HepG2 (cell line): ENCODE measurements around the gene PSMB10. TPM values are rescaled to one million over a fixed set of nuclear protein-coding genes. Genes with fewer than 3 reads are reported as not detected.

Source experiments
- ATAC-seq: fragments of 200-7000 bp; cut with Tn5 transposase; 3 replicates; pipeline ENCODE4 v1.9.1; 2020; ENCODE audit warnings: mild to moderate bottlenecking, moderate library complexity
- BruUV-seq: library from RNA; stranded (reverse); fragments of 400-500 nt; replicated peaks from 2 replicates; lab custom pipeline; 2021; lab: Mats Ljungman, UMichigan
- CTCF ChIA-PET: fragments of 300-600 bp; formaldehyde crosslinking; extraction: SDS; loops from one replicate; lab custom pipeline; 2021; ENCODE audit warnings: low total read pairs, inconsistent platforms, low intra/inter-chr PET ratio; lab: Yijun Ruan, JAX
- POLR2A ChIA-PET: fragments of 350-600 bp; sonication (Branson Sonifier 250); formaldehyde crosslinking; loops from one replicate; lab custom pipeline; 2020; ENCODE audit warnings: antibody characterized with exemption, inconsistent platforms; lab: Yijun Ruan, JAX
- DNase-seq: peaks from one replicate; pipeline ENCODE4 v3.0.0-alpha.2; 2015; ENCODE audit warnings: low spot score
- FAIRE-seq: peaks from 3 replicates; lab custom pipeline; 2011; peaks lifted over from hg19 to GRCh38; lab: Jason Lieb, UNC
- H2AFZ ChIP-seq: one replicate; pipeline ENCODE4 v1.6.1; 2011; ENCODE audit warnings: low read length, inconsistent platforms
- H3K27ac ChIP-seq: fragments of 300-600 bp; 3 replicates; pipeline ENCODE4 v1.8.0; 2011; ENCODE audit warnings: mixed run types, mild to moderate bottlenecking, mixed read lengths, low read length, inconsistent platforms; ENCODE audit not compliant: insufficient read depth; ENCODE audit errors: extremely low read length
- H3K27me3 ChIP-seq, 2 experiments: fragments of 200-600 bp in 1 of 2; 2 replicates in 1 of 2; 3 replicates in 1 of 2; pipeline versions ENCODE4 v1.6.0 to v1.8.0; 2011; ENCODE audit warnings: low read length in 2 of 2, mild to moderate bottlenecking in 2 of 2, moderate library complexity in 2 of 2, inconsistent platforms in 1 of 2; ENCODE audit not compliant: insufficient read depth in 2 of 2, control insufficient read depth in 1 of 2
- H3K36me3 ChIP-seq, 2 experiments: fragments of 200-600 bp in 1 of 2; replicated peaks in 1 of 2; 2 replicates in 1 of 2; 3 replicates in 1 of 2; pipeline versions ENCODE4 v1.5.1 to v1.8.0; 2011; ENCODE audit warnings: low read length in 2 of 2, inconsistent platforms in 1 of 2; ENCODE audit not compliant: insufficient read depth in 2 of 2, control insufficient read depth in 1 of 2
- H3K4me1 ChIP-seq: 2 replicates; pipeline ENCODE4 v1.5.1; 2012; ENCODE audit warnings: low read length, inconsistent platforms; ENCODE audit not compliant: insufficient read depth
- H3K4me2 ChIP-seq: 2 replicates; pipeline ENCODE4 v1.6.0; 2011; ENCODE audit warnings: low read depth, low read length, inconsistent platforms
- H3K4me3 ChIP-seq, 3 experiments: fragments of 200-600 bp in 1 of 3; sonication (generic), shearing (Covaris generic) in 1 of 3; replicated peaks in 1 of 3; 2 replicates each; pipeline ENCODE4 v1.5.1; 2011 to 2016; ENCODE audit warnings: low read length in 3 of 3, inconsistent platforms in 2 of 3, low read depth in 2 of 3, mild to moderate bottlenecking in 2 of 3, control low read depth in 1 of 3, mixed read lengths in 1 of 3; ENCODE audit not compliant: insufficient read depth in 1 of 3
- H3K79me2 ChIP-seq: one replicate; pipeline ENCODE4 v1.6.1; 2011; ENCODE audit warnings: low read length, inconsistent platforms; ENCODE audit not compliant: insufficient read depth
- H3K9ac ChIP-seq: 2 replicates; pipeline ENCODE4 v1.6.0; 2011; ENCODE audit warnings: mild to moderate bottlenecking, low read depth, low read length, inconsistent platforms; ENCODE audit not compliant: insufficient read depth
- H3K9me3 ChIP-seq: 2 replicates; pipeline ENCODE4 v1.5.1; 2012; ENCODE audit warnings: mild to moderate bottlenecking, low read length
- H4K20me1 ChIP-seq: 2 replicates; pipeline ENCODE4 v1.6.0; 2011; ENCODE audit warnings: inconsistent platforms, mild to moderate bottlenecking, low read length, moderate library complexity; ENCODE audit not compliant: insufficient read depth
- DNMT3B ChIP-seq: conservative IDR thresholded peaks from 2 replicates; pipeline ENCODE4 v1.6.1; 2016; ENCODE audit warnings: missing biosample characterization, control low read depth
- FOXC1 ChIP-seq: sonication (generic); formaldehyde crosslinking; IDR thresholded peaks from 2 replicates; pipeline ENCODE4 v1.8.0; 2022; ENCODE audit warnings: mild to moderate bottlenecking, missing genetic modification reagents, borderline replicate concordance
- KMT2A ChIP-seq: sonication (generic); formaldehyde crosslinking; IDR thresholded peaks from 2 replicates; pipeline ENCODE4 v1.4.0; 2020; ENCODE audit warnings: missing genetic modification reagents
- MEF2D ChIP-seq: sonication (generic); formaldehyde crosslinking; IDR thresholded peaks from 2 replicates; pipeline ENCODE4 v1.5.1; 2020; ENCODE audit warnings: mild to moderate bottlenecking, missing genetic modification reagents
- MEIS1 ChIP-seq: sonication (generic); formaldehyde crosslinking; IDR thresholded peaks from 2 replicates; pipeline ENCODE4 v1.9.0; 2021; ENCODE audit warnings: mild to moderate bottlenecking, missing genetic modification reagents, moderate library complexity, borderline replicate concordance
- ONECUT2 ChIP-seq: sonication (generic); formaldehyde crosslinking; IDR thresholded peaks from 2 replicates; pipeline ENCODE4 v1.4.0; 2020; ENCODE audit warnings: missing genetic modification reagents
- PAX8 ChIP-seq: sonication (generic); formaldehyde crosslinking; IDR thresholded peaks from 2 replicates; pipeline ENCODE4 v1.8.0; 2022; ENCODE audit warnings: mild to moderate bottlenecking, missing genetic modification reagents, borderline replicate concordance
- RAD21 ChIP-seq: fragments of 450-650 bp; formaldehyde crosslinking; IDR thresholded peaks from 2 replicates; pipeline ENCODE4 v1.5.0; 2020; ENCODE audit warnings: mild to moderate bottlenecking
- SIX4 ChIP-seq: sonication (generic); formaldehyde crosslinking; IDR thresholded peaks from 2 replicates; pipeline ENCODE4 v1.4.0; 2020; ENCODE audit warnings: missing genetic modification reagents
- SMAD1 ChIP-seq: sonication (generic); formaldehyde crosslinking; IDR thresholded peaks from 2 replicates; pipeline ENCODE4 v1.4.0; 2020; ENCODE audit warnings: missing genetic modification reagents, low read depth, mild to moderate bottlenecking, borderline replicate concordance
- ZNF12 ChIP-seq: sonication (generic); formaldehyde crosslinking; IDR thresholded peaks from 2 replicates; pipeline ENCODE4 v1.5.0; 2020; ENCODE audit warnings: missing genetic modification reagents
- ZNF30 ChIP-seq: sonication (generic); formaldehyde crosslinking; IDR thresholded peaks from 2 replicates; pipeline ENCODE4 v1.5.0; 2020; ENCODE audit warnings: mild to moderate bottlenecking, missing genetic modification reagents
- ZNF317 ChIP-seq: sonication (generic); formaldehyde crosslinking; IDR thresholded peaks from 2 replicates; pipeline ENCODE4 v1.5.0; 2020; ENCODE audit warnings: mild to moderate bottlenecking, missing genetic modification reagents
- ZNF430 ChIP-seq: sonication (generic); formaldehyde crosslinking; IDR thresholded peaks from 2 replicates; pipeline ENCODE4 v1.9.0; 2021; ENCODE audit warnings: mild to moderate bottlenecking, missing genetic modification reagents
- ZNF550 ChIP-seq: sonication (generic); formaldehyde crosslinking; IDR thresholded peaks from 2 replicates; pipeline ENCODE4 v1.4.0; 2020; ENCODE audit warnings: mild to moderate bottlenecking, missing genetic modification reagents, borderline replicate concordance
- ZNF737 ChIP-seq: sonication (generic); formaldehyde crosslinking; IDR thresholded peaks from 2 replicates; pipeline ENCODE4 v1.5.0; 2020; ENCODE audit warnings: missing genetic modification reagents, mild to moderate bottlenecking, borderline replicate concordance
- ZNF839 ChIP-seq: sonication (generic); formaldehyde crosslinking; IDR thresholded peaks from 2 replicates; pipeline ENCODE4 v1.4.0; 2020; ENCODE audit warnings: missing genetic modification reagents, mild to moderate bottlenecking, borderline replicate concordance
- WGBS: methylation state at CpG from one replicate; pipeline ENCODE4 v1.1.6; 2017; ENCODE audit warnings: low lambda C conversion rate; 5-methylcytosine and 5-hydroxymethylcytosine counted together
- in situ Hi-C: cut with HindIII; loops from 2 replicates; pipeline ENCODE4 v1.10.0; 2017; ENCODE audit warnings: low pct_unique_long_range_greater_than_20kb; ENCODE audit not compliant: extremely low pct_ligation_motif_present
- intact Hi-C: fragments of 100-400 bp; cut with micrococcal nuclease; formaldehyde crosslinking; loops from one replicate; pipeline ENCODE4 v1.10.0; 2022; ENCODE audit not compliant: unreplicated experiment
- polyA plus RNA-seq, 8 experiments: library from polyadenylated mRNA; depleted of rRNA in 3 of 8; stranded (reverse) in 7 of 8; unstranded in 1 of 8; fragments of >200 nt; fragmentation: Illumina TruSeq in 4 of 8; extraction: Trizol in 4 of 8; gene quantifications; 2 replicates each; pipeline versions ENCODE4 v1.2.1 to v1.2.3, GENCODE V29; 2011 to 2016; ENCODE audit warnings: low read depth in 4 of 8, missing spikeins in 1 of 8, mixed read lengths in 1 of 8; ENCODE audit not compliant: insufficient read depth in 1 of 8
- total RNA-seq, 5 experiments: library from RNA; depleted of rRNA; stranded (reverse); fragments of >200 nt; fragmentation: Illumina TruSeq; extraction: Trizol; gene quantifications; 2 replicates each; pipeline ENCODE4 v1.2.3, GENCODE V29; 2016; ENCODE audit warnings: low read depth in 1 of 5
- TF ChIP-seq, protein P1 (sequence below), 2 experiments: IDR thresholded peaks; 2 replicates each; pipeline ENCODE4 v1.6.1; 2011 to 2012; ENCODE audit warnings: low read length in 2 of 2, borderline replicate concordance in 1 of 2, low read depth in 1 of 2, mild to moderate bottlenecking in 1 of 2, moderate library complexity in 1 of 2
- TF ChIP-seq, protein P2 (sequence below): sonication (generic); formaldehyde crosslinking; IDR thresholded peaks from 2 replicates; pipeline ENCODE4 v1.4.0; 2020; ENCODE audit warnings: missing genetic modification reagents; ENCODE audit errors: not compliant biosample characterization

Gene PSMB10
- total and polyA plus RNA-seq, 2 of the 13 experiments (the other 11 are each of a cell fraction or from before 2014, with no cell fraction given): 12.7 to 65.9 TPM

- CTCF ChIA-PET: interaction anchor here (2.4 kb wide), 1 partner anchor 119 kb away, joined by 6 read pairs; no protein-coding TSS in a partner anchor
- intact Hi-C loops (loop anchor here (1.0 kb wide), 2 partner anchors 8 to 105 kb away; no protein-coding TSS in a partner anchor), in situ Hi-C loops (loop anchor here (10.0 kb wide), 1 partner anchor 271 kb away; the partner anchor contains the start of genes ACD, C16orf86, ENKD1 and PARD6A)
- Histone ChIP-seq H3K9me3 (no peaks in the 10 kb centered on the region), H3K27me3 (no peaks in the 10 kb centered on the region; a peak in 1 of 5 replicates), H3K36me3 (peaks cover 2 to 3% of the 10 kb centered on the region in 2 experiments; a peak in 1 of 5 replicates), H3K79me2 (peaks cover 24% of the 10 kb centered on the region), H2AFZ (no peak overlapping the region), H3K4me1 (peaks cover 30% of the 10 kb centered on the region), H3K9ac (peak overlapping the region; percentile 92), H4K20me1 (peaks cover 4% of the 10 kb centered on the region; the same call in 1 of the 2 replicates), H3K4me3 (peak overlapping the region; percentile 86 to 97 (median 97)), H3K4me2 (peak overlapping the region; percentile 99), H3K27ac (peak overlapping the region; percentile 70)
- FAIRE-seq: peak; percentile 88
- POLR2A ChIA-PET: interaction anchor here (0.6 to 4.6 kb wide), 39 partner anchors 8 to 455 kb away, joined by 3 to 40 read pairs (median 4); partner anchors contain the start of genes ACD, ATP6V0D1, CTCF and DDX28
- ATAC-seq: peak; percentile 85
- no TSS peak for BruUV-seq
- peak; percentile 98 for DNase-seq
- WGBS: 0% methylated on average over 25 of the region's 55 CpGs
- peak; percentile 85; the same call in 1 of the 2 replicates for TF ChIP-seq PAX8 (CRISPR knock-in tag)
- TF ChIP-seq, protein P1, sequence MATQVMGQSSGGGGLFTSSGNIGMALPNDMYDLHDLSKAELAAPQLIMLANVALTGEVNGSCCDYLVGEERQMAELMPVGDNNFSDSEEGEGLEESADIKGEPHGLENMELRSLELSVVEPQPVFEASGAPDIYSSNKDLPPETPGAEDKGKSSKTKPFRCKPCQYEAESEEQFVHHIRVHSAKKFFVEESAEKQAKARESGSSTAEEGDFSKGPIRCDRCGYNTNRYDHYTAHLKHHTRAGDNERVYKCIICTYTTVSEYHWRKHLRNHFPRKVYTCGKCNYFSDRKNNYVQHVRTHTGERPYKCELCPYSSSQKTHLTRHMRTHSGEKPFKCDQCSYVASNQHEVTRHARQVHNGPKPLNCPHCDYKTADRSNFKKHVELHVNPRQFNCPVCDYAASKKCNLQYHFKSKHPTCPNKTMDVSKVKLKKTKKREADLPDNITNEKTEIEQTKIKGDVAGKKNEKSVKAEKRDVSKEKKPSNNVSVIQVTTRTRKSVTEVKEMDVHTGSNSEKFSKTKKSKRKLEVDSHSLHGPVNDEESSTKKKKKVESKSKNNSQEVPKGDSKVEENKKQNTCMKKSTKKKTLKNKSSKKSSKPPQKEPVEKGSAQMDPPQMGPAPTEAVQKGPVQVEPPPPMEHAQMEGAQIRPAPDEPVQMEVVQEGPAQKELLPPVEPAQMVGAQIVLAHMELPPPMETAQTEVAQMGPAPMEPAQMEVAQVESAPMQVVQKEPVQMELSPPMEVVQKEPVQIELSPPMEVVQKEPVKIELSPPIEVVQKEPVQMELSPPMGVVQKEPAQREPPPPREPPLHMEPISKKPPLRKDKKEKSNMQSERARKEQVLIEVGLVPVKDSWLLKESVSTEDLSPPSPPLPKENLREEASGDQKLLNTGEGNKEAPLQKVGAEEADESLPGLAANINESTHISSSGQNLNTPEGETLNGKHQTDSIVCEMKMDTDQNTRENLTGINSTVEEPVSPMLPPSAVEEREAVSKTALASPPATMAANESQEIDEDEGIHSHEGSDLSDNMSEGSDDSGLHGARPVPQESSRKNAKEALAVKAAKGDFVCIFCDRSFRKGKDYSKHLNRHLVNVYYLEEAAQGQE (IDR thresholded peaks at IDR 0.05; ENCODE audit: borderline replicate concordance in 1 of 2, low read depth in 1 of 2, low read length in 2 of 2): no peak
- peak; percentile 83 for TF ChIP-seq ZNF12
- TF ChIP-seq ZNF317 (CRISPR knock-in tag): peak; percentile 5; the same call in 1 of the 2 replicates
- TF ChIP-seq SIX4 (CRISPR knock-in tag): peak; percentile 59
- TF ChIP-seq, protein P2, sequence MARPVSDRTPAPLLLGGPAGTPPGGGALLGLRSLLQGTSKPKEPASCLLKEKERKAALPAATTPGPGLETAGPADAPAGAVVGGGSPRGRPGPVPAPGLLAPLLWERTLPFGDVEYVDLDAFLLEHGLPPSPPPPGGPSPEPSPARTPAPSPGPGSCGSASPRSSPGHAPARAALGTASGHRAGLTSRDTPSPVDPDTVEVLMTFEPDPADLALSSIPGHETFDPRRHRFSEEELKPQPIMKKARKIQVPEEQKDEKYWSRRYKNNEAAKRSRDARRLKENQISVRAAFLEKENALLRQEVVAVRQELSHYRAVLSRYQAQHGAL (CRISPR knock-in tag): peak; percentile 95
- TF ChIP-seq ZNF839: peak; percentile 26; the same call in 1 of the 2 replicates
- peak; percentile 94 for TF ChIP-seq MEIS1 (CRISPR knock-in tag)
- TF ChIP-seq ZNF737 (CRISPR knock-in tag): 0 out of 2 replicates have a peak, but pooled peaks have one; percentile 62
- TF ChIP-seq ONECUT2: no peak
- no peak; the same call in 1 of the 2 replicates for TF ChIP-seq DNMT3B (CRISPR knock-in tag)
- peak; percentile 34; the same call in 1 of the 2 replicates for TF ChIP-seq RAD21 (CRISPR knock-in tag)
- 0 out of 2 replicates have a peak, but pooled peaks have one; percentile 57 for TF ChIP-seq FOXC1 (CRISPR knock-in tag)
- TF ChIP-seq KMT2A: peak; percentile 58
- no peak for TF ChIP-seq ZNF30 (CRISPR knock-in tag)
- peak; percentile 95; the same call in 1 of the 2 replicates for TF ChIP-seq ZNF550 (CRISPR knock-in tag)
- peak; percentile 88 for TF ChIP-seq ZNF430 (CRISPR knock-in tag)
- peak; percentile 69 for TF ChIP-seq SMAD1 (CRISPR knock-in tag)
- TF ChIP-seq MEF2D (CRISPR knock-in tag): peak; percentile 78
Measured at GRCh38 chr16:67935402-67936123, 1.1 kb downstream of the PSMB10 start.
